ENCODE results near the gene FOXF1.

- TF ChIP-seq ZNF121 (CRISPR knock-in tag; IDR thresholded peaks at IDR 0.05) (no peak), RAD21 (CRISPR knock-in tag; IDR thresholded peaks at IDR 0.05) (no peak), KAT2B (IDR thresholded peaks at IDR 0.05; ENCODE audit: borderline replicate concordance, low read depth, low read length) (no peak), RXRA (CRISPR knock-in tag; IDR thresholded peaks at IDR 0.05) (no peak), EZH2 (conservative IDR thresholded peaks at IDR 0.05; ENCODE audit: low read depth, low read length) (no peak), ZBTB42 (CRISPR knock-in tag; IDR thresholded peaks at IDR 0.05) (no peak), KDM2A (CRISPR knock-in tag; IDR thresholded peaks at IDR 0.05; ENCODE audit: borderline replicate concordance, low read depth) (no peak)
Measured at GRCh38 chr16:86534779-86535615, 24.7 kb downstream of the FOXF1 start.

Data from HepG2 (cell line).